Keratinocyte (primary cell): Measurements from ENCODE around the gene INSRR. TPM values are rescaled to one million over a fixed set of nuclear protein-coding genes. Genes with fewer than 3 reads are reported as not detected.
A peak's percentile ranks its signal among the peaks of the same experiment; 100 is the strongest.

Experiments
- DNase-seq: peaks from one replicate; pipeline ENCODE4 v3.0.0-alpha.2; 2011; ENCODE audit warnings: low read depth, missing footprints, low spot score
- FAIRE-seq: peaks from 2 replicates; lab custom pipeline; 2011; peaks lifted over from hg19 to GRCh38; lab: Jason Lieb, UNC
- H2AFZ ChIP-seq: 2 replicates; pipeline ENCODE4 v1.6.0; 2012; ENCODE audit warnings: low read length, control low read depth, inconsistent platforms; ENCODE audit not compliant: control insufficient read depth
- H3K27ac ChIP-seq: 2 replicates; pipeline ENCODE4 v1.5.1; 2011; ENCODE audit warnings: low read length; ENCODE audit not compliant: control insufficient read depth, insufficient read depth
- H3K27me3 ChIP-seq: 3 replicates; pipeline ENCODE4 v1.6.0; 2011; ENCODE audit warnings: low read length; ENCODE audit not compliant: control insufficient read depth, insufficient read depth; ENCODE audit errors: extremely low read depth
- H3K36me3 ChIP-seq, 2 experiments: 2 replicates in 1 of 2; 3 replicates in 1 of 2; pipeline ENCODE4 v1.5.1; 2011; ENCODE audit warnings: low read length in 2 of 2, mild to moderate bottlenecking in 1 of 2; ENCODE audit not compliant: control insufficient read depth in 2 of 2, insufficient read depth in 2 of 2; ENCODE audit errors: extremely low read depth in 1 of 2
- H3K4me1 ChIP-seq: 3 replicates; pipeline ENCODE4 v1.5.1; 2011; ENCODE audit warnings: low read length; ENCODE audit not compliant: control insufficient read depth, insufficient read depth; ENCODE audit errors: extremely low read depth
- H3K4me2 ChIP-seq: 3 replicates; pipeline ENCODE4 v1.6.0; 2011; ENCODE audit warnings: low read depth, low read length; ENCODE audit not compliant: control insufficient read depth, insufficient read depth; ENCODE audit errors: extremely low read depth
- H3K4me3 ChIP-seq, 3 experiments: fragments of 200-600 bp in 1 of 3; sonication (generic) in 1 of 3; 2 replicates in 2 of 3; 3 replicates in 1 of 3; pipeline ENCODE4 v1.5.1; 2011 to 2016; ENCODE audit warnings: low read length in 3 of 3, mild to moderate bottlenecking in 3 of 3, control low read depth in 2 of 3, inconsistent platforms in 1 of 3, low read depth in 1 of 3, mixed read lengths in 1 of 3, mixed run types in 1 of 3, moderate library complexity in 1 of 3; ENCODE audit not compliant: control insufficient read depth in 2 of 3, insufficient read depth in 2 of 3; ENCODE audit errors: extremely low read depth in 1 of 3
- H3K79me2 ChIP-seq: 2 replicates; pipeline ENCODE4 v1.6.0; 2012; ENCODE audit warnings: low read length; ENCODE audit not compliant: control insufficient read depth, insufficient read depth
- H3K9ac ChIP-seq: 3 replicates; pipeline ENCODE4 v1.6.0; 2011; ENCODE audit warnings: low read length; ENCODE audit not compliant: control insufficient read depth, insufficient read depth; ENCODE audit errors: extremely low read depth
- H3K9me1 ChIP-seq: 3 replicates; pipeline ENCODE4 v1.6.0; 2011; ENCODE audit warnings: low read length; ENCODE audit not compliant: control insufficient read depth, insufficient read depth; ENCODE audit errors: extremely low read depth
- H3K9me3 ChIP-seq: 2 replicates; pipeline ENCODE4 v1.5.1; 2012; ENCODE audit warnings: low read depth, low read length; ENCODE audit not compliant: control insufficient read depth
- H4K20me1 ChIP-seq: 3 replicates; pipeline ENCODE4 v1.6.0; 2011; ENCODE audit warnings: low read length; ENCODE audit not compliant: control insufficient read depth, insufficient read depth; ENCODE audit errors: extremely low read depth
- CTCF ChIP-seq, 3 experiments: IDR thresholded peaks in 1 of 3; conservative IDR thresholded peaks in 1 of 3; optimal IDR thresholded peaks in 1 of 3; 2 replicates in 2 of 3; 3 replicates in 1 of 3; pipeline versions ENCODE3 to v1.5.1; 2011; ENCODE audit warnings: low read length in 3 of 3, mild to moderate bottlenecking in 3 of 3, moderate library complexity in 2 of 3, control low read depth in 1 of 3, inconsistent platforms in 1 of 3; ENCODE audit not compliant: insufficient read depth in 2 of 3; ENCODE audit errors: extremely low read depth in 1 of 3
- EZH2 ChIP-seq: IDR thresholded peaks from one replicate; pipeline ENCODE4 v1.6.1; 2012; ENCODE audit warnings: inconsistent platforms, mild to moderate bottlenecking, low read length, moderate library complexity
- dilution Hi-C: fragments of 300-500 bp; cut with MboI; formaldehyde crosslinking; loops from one replicate; pipeline ENCODE4 v1.7.0; 2020; ENCODE audit warnings: low sequenced_read_pairs; ENCODE audit not compliant: extremely low pct_ligation_motif_present
- polyA plus RNA-seq, 5 experiments: library from polyadenylated mRNA; depleted of rRNA in 3 of 5; stranded (reverse) in 3 of 5; stranded (forward) in 1 of 5; unstranded in 1 of 5; fragments of >200 nt; gene quantifications; 1 replicate in 1 of 5; 2 replicates in 3 of 5; 3 replicates in 1 of 5; pipeline versions ENCODE4 v1.2.1 to v1.2.3, GENCODE V29; 2011 to 2012; ENCODE audit warnings: missing spikeins in 2 of 5, low read depth in 1 of 5, low replicate concordance in 1 of 5

INSRR gene
- polyA plus RNA-seq, 1 donor (not counting 4 experiments of a cell fraction or from before 2014, with no cell fraction given) = not detected

- dilution Hi-C loops = no loop called here
- Histone ChIP-seq H3K9me3 (no peaks in the 10 kb centered on the region), H3K4me3 (no peak overlapping the region), H3K9ac (no peak overlapping the region), H3K9me1 (no peaks in the 10 kb centered on the region), H3K27ac (no peak overlapping the region), H4K20me1 (no peaks in the 10 kb centered on the region), H2AFZ (no peak overlapping the region), H3K36me3 (no peaks in the 10 kb centered on the region), H3K4me1 (peaks cover 37% of the 10 kb centered on the region), H3K79me2 (no peaks in the 10 kb centered on the region), H3K27me3 (no peaks in the 10 kb centered on the region), H3K4me2 (no peak overlapping the region)
- FAIRE-seq (no peak), DNase-seq (no peak)
- TF ChIP-seq CTCF (optimal IDR thresholded peaks at IDR 0.05 in 1 of 3, IDR thresholded peaks at IDR 0.05 in 1 of 3, conservative IDR thresholded peaks at IDR 0.05 in 1 of 3; ENCODE audit: extremely low read depth in 1 of 3, insufficient read depth in 2 of 3, low read length in 3 of 3) = no peak
- no peak for TF ChIP-seq EZH2
Observed at GRCh38 chr1:156894001-156894400, 35.1 kb upstream of the INSRR start.

GRCh38 chr1:156893048-156893953 is 34.4 kb upstream of the INSRR start, which contains the start of gene PEAR1:
PEAR1 (plus strand) TSS chr1:156893718; CDS start chr1:156903927, 10,209 bp downstream.
- dilution Hi-C loops = no loop called here
- FAIRE-seq = no peak
- Histone ChIP-seq H3K9me3 (no peaks in the 10 kb centered on the region), H3K4me3 (peak within 1 kb of the TSS in 1 of 3 experiments; percentile 51), H3K27me3 (peaks cover 4% of the 10 kb centered on the region), H3K36me3 (no peaks in the 10 kb centered on the region), H4K20me1 (no peaks in the 10 kb centered on the region), H2AFZ (no peak within 1 kb of the TSS), H3K9ac (peak within 1 kb of the TSS; percentile 22), H3K4me1 (peaks cover 31% of the 10 kb centered on the region), H3K9me1 (no peaks in the 10 kb centered on the region), H3K4me2 (peak within 1 kb of the TSS; percentile 88), H3K27ac (no peak within 1 kb of the TSS), H3K79me2 (no peaks in the 10 kb centered on the region)
- DNase-seq = no peak
- no peak for TF ChIP-seq CTCF (optimal IDR thresholded peaks at IDR 0.05 in 1 of 3, IDR thresholded peaks at IDR 0.05 in 1 of 3, conservative IDR thresholded peaks at IDR 0.05 in 1 of 3; ENCODE audit: extremely low read depth in 1 of 3, insufficient read depth in 2 of 3, low read length in 3 of 3)
- no peak for TF ChIP-seq EZH2
